Skin of body (tissue), 2 donors: ENCODE results near the gene IL1RAPL1. TPM values are rescaled to one million over a fixed set of nuclear protein-coding genes. Genes with fewer than 3 reads are reported as not detected.
"Not testable (repeated sequence)": the region's sequence is repeated elsewhere in the genome, so short reads cannot be mapped to it uniquely, and the experiment has no call there.

Source experiments
- DNase-seq: peaks from one replicate; lab custom pipeline; 2025; lab: John Stamatoyannopoulos, UW
- total RNA-seq: library from RNA; depleted of rRNA; stranded (reverse); fragments of >200 nt; gene quantifications from one replicate; pipeline ENCODE4 v1.2.3, GENCODE V29; 2014

Gene IL1RAPL1
- total RNA-seq, 1 donor from 2014 or later, result 3.3 TPM

GRCh38 chrX:29110041-29110440 is 522.8 kb downstream of the IL1RAPL1 start:
- no peak for DNase-seq

- DNase-seq, result no peak
Observed at GRCh38 chrX:29113221-29113620, 526.0 kb downstream of the IL1RAPL1 start.

- not testable (repeated sequence) for DNase-seq
Observed at GRCh38 chrX:29122817-29123216, 535.6 kb downstream of the IL1RAPL1 start.

- no peak for DNase-seq
Observed at GRCh38 chrX:29130905-29131304, 543.7 kb downstream of the IL1RAPL1 start.

- DNase-seq, result no peak
Observed at GRCh38 chrX:29136904-29137303, 549.7 kb downstream of the IL1RAPL1 start.

GRCh38 chrX:29138003-29138402 is 550.8 kb downstream of the IL1RAPL1 start:
- no peak for DNase-seq

GRCh38 chrX:29143356-29143755 is 556.1 kb downstream of the IL1RAPL1 start:
- DNase-seq, result no peak

- DNase-seq, result no peak
Observed at GRCh38 chrX:29143756-29144155, 556.5 kb downstream of the IL1RAPL1 start.

GRCh38 chrX:29145316-29145715 is 558.1 kb downstream of the IL1RAPL1 start:
- no peak for DNase-seq

GRCh38 chrX:29148511-29148910 is 561.3 kb downstream of the IL1RAPL1 start:
- no peak for DNase-seq

GRCh38 chrX:29155286-29155685 is 568.0 kb downstream of the IL1RAPL1 start:
- DNase-seq, result no peak

GRCh38 chrX:29172880-29173279 is 585.6 kb downstream of the IL1RAPL1 start:
- DNase-seq, result no peak

- DNase-seq, result no peak
Observed at GRCh38 chrX:29187264-29187663, 600.0 kb downstream of the IL1RAPL1 start.

GRCh38 chrX:29196501-29196900 is 609.3 kb downstream of the IL1RAPL1 start:
- DNase-seq, result no peak

- DNase-seq, result no peak
Observed at GRCh38 chrX:29215251-29215650, 628.0 kb downstream of the IL1RAPL1 start.

GRCh38 chrX:29225670-29226069 is 638.4 kb downstream of the IL1RAPL1 start:
- no peak for DNase-seq

GRCh38 chrX:29229802-29230201 is 642.6 kb downstream of the IL1RAPL1 start:
- no peak for DNase-seq

- DNase-seq, result no peak
Observed at GRCh38 chrX:29231800-29232199, 644.6 kb downstream of the IL1RAPL1 start.

GRCh38 chrX:29233592-29234183 is 646.4 kb downstream of the IL1RAPL1 start:
- DNase-seq, result no peak

GRCh38 chrX:29237972-29238371 is 650.7 kb downstream of the IL1RAPL1 start:
- no peak for DNase-seq

- no peak for DNase-seq
Observed at GRCh38 chrX:29241809-29242208, 654.6 kb downstream of the IL1RAPL1 start.

- no peak for DNase-seq
Observed at GRCh38 chrX:29242856-29243255, 655.6 kb downstream of the IL1RAPL1 start.

- no peak for DNase-seq
Observed at GRCh38 chrX:29243942-29244341, 656.7 kb downstream of the IL1RAPL1 start.

GRCh38 chrX:29254515-29254914 is 667.3 kb downstream of the IL1RAPL1 start:
- no peak for DNase-seq
